Hepatocyte (in vitro differentiated cells): ENCODE results near the gene GALNT14. TPM values are rescaled to one million over a fixed set of nuclear protein-coding genes. Genes with fewer than 3 reads are reported as not detected.

ENCODE experiments used
- DNase-seq: peaks from one replicate; pipeline ENCODE4 v3.0.0-alpha.2; 2016; ENCODE audit warnings: low spot score
- H2AFZ ChIP-seq: fragments of 200-600 bp; sonication (generic); 2 replicates; pipeline ENCODE4 v1.6.0; 2016; ENCODE audit warnings: antibody characterized with exemption, mild to moderate bottlenecking
- H3K27ac ChIP-seq: fragments of 200-600 bp; sonication (generic); 2 replicates; pipeline ENCODE4 v1.5.1; 2016; ENCODE audit warnings: mild to moderate bottlenecking
- H3K27me3 ChIP-seq: fragments of 200-600 bp; sonication (generic); 2 replicates; pipeline ENCODE4 v1.6.1; 2016
- H3K36me3 ChIP-seq: fragments of 200-600 bp; sonication (generic); replicated peaks from 2 replicates; pipeline ENCODE4 v1.5.1; 2016; ENCODE audit warnings: low read depth; ENCODE audit not compliant: insufficient read depth
- H3K4me1 ChIP-seq: fragments of 200-600 bp; sonication (generic); 2 replicates; pipeline ENCODE4 v1.5.1; 2016; ENCODE audit warnings: mild to moderate bottlenecking, moderate library complexity; ENCODE audit not compliant: insufficient read depth
- H3K4me2 ChIP-seq: fragments of 200-600 bp; sonication (generic); 2 replicates; pipeline ENCODE4 v1.6.0; 2016
- H3K4me3 ChIP-seq: fragments of 200-600 bp; sonication (generic); 2 replicates; pipeline ENCODE4 v1.5.1; 2016; ENCODE audit warnings: mild to moderate bottlenecking
- H3K79me2 ChIP-seq: fragments of 200-600 bp; sonication (generic); 2 replicates; pipeline ENCODE4 v1.6.0; 2017; ENCODE audit warnings: mild to moderate bottlenecking
- H3K9me2 ChIP-seq: fragments of 200-600 bp; sonication (generic); replicated peaks from 2 replicates; pipeline ENCODE4 v1.6.0; 2017; ENCODE audit warnings: mild to moderate bottlenecking; ENCODE audit not compliant: insufficient read depth
- H3K9me3 ChIP-seq: fragments of 200-600 bp; sonication (generic); 2 replicates; pipeline ENCODE4 v1.5.1; 2016; ENCODE audit warnings: low read depth, mild to moderate bottlenecking
- H4K20me1 ChIP-seq: fragments of 200-600 bp; sonication (generic); 2 replicates; pipeline ENCODE4 v1.6.0; 2016; ENCODE audit warnings: mild to moderate bottlenecking; ENCODE audit not compliant: insufficient read depth, poor library complexity, severe bottlenecking
- CTCF ChIP-seq: fragments of 200-600 bp; sonication (generic); IDR thresholded peaks from 2 replicates; pipeline ENCODE4 v1.5.1; 2016; ENCODE audit warnings: antibody characterized with exemption, mild to moderate bottlenecking; ENCODE audit not compliant: poor library complexity
- EZH2 ChIP-seq: fragments of 200-600 bp; sonication (generic); IDR thresholded peaks from 2 replicates; pipeline ENCODE4 v1.6.1; 2016; ENCODE audit warnings: antibody characterized with exemption, mild to moderate bottlenecking, borderline replicate concordance
- EZH2phosphoT487 ChIP-seq: fragments of 200-600 bp; sonication (generic); IDR thresholded peaks from one replicate; pipeline ENCODE4 v1.6.1; 2018; ENCODE audit warnings: antibody characterized with exemption, mild to moderate bottlenecking, low read depth, moderate library complexity; ENCODE audit not compliant: unreplicated experiment, severe bottlenecking
- WGBS: methylation state at CpG from one replicate; pipeline ENCODE4 v1.1.6; 2016; ENCODE audit warnings: low lambda C conversion rate; ENCODE audit errors: missing lambda C conversion rate; 5-methylcytosine and 5-hydroxymethylcytosine counted together
- polyA plus RNA-seq: library from polyadenylated mRNA; unstranded; fragments of >200 nt; fragmentation: Nextera tagmentation; extraction: Ambion mirVana; gene quantifications from 2 replicates; pipeline ENCODE4 v1.2.1, GENCODE V29; 2016
- total RNA-seq: library from RNA; depleted of rRNA; stranded (reverse); fragments of >200 nt; gene quantifications from 2 replicates; pipeline ENCODE4 v1.2.3, GENCODE V29; 2014

GALNT14 gene
- total and polyA plus RNA-seq, 2 experiments from 2014 or later = 2.2 to 2.9 TPM

GRCh38 chr2:31110998-31111397, 27.2 kb downstream of the GALNT14 start:
- Histone ChIP-seq H3K79me2 (no peaks in the 10 kb centered on the region), H3K27me3 (no peaks in the 10 kb centered on the region), H2AFZ (no peak overlapping the region), H3K4me2 (no peak overlapping the region), H3K9me2 (no peaks in the 10 kb centered on the region), H3K4me1 (no peaks in the 10 kb centered on the region), H3K27ac (no peak overlapping the region), H4K20me1 (no peaks in the 10 kb centered on the region), H3K4me3 (no peak overlapping the region), H3K9me3 (no peaks in the 10 kb centered on the region), H3K36me3 (no peaks in the 10 kb centered on the region)
- WGBS = 74% methylated on average over 3 of the region's 3 CpGs
- no peak for DNase-seq
- TF ChIP-seq EZH2phosphoT487 (no peak), CTCF (no peak), EZH2 (no peak)

GRCh38 chr2:31110431-31110830, 27.8 kb downstream of the GALNT14 start:
- no peaks in the 10 kb centered on the region for H3K36me3 ChIP-seq
- no peaks in the 10 kb centered on the region for H3K79me2 ChIP-seq
- TF ChIP-seq EZH2phosphoT487 = no peak
- no peak for TF ChIP-seq EZH2
- no peak for TF ChIP-seq CTCF
- H3K4me1 ChIP-seq = no peaks in the 10 kb centered on the region
- no peaks in the 10 kb centered on the region for H4K20me1 ChIP-seq
- no peak for DNase-seq
- no peaks in the 10 kb centered on the region for H3K9me2 ChIP-seq
- H3K27me3 ChIP-seq = no peaks in the 10 kb centered on the region
- H3K4me3 ChIP-seq = no peak overlapping the region
- WGBS = 81% methylated on average over 3 of the region's 3 CpGs
- no peak overlapping the region for H3K4me2 ChIP-seq
- no peaks in the 10 kb centered on the region for H3K9me3 ChIP-seq
- no peak overlapping the region for H2AFZ ChIP-seq
- H3K27ac ChIP-seq = no peak overlapping the region

GRCh38 chr2:31109633-31110192, 28.5 kb downstream of the GALNT14 start:
- Histone ChIP-seq H4K20me1 (no peaks in the 10 kb centered on the region), H2AFZ (no peak overlapping the region), H3K4me2 (no peak overlapping the region), H3K27me3 (no peaks in the 10 kb centered on the region), H3K79me2 (no peaks in the 10 kb centered on the region), H3K27ac (no peak overlapping the region), H3K4me3 (no peak overlapping the region), H3K36me3 (no peaks in the 10 kb centered on the region), H3K4me1 (no peaks in the 10 kb centered on the region), H3K9me3 (no peaks in the 10 kb centered on the region), H3K9me2 (no peaks in the 10 kb centered on the region)
- TF ChIP-seq EZH2 = no peak
- no peak for TF ChIP-seq EZH2phosphoT487
- TF ChIP-seq CTCF = no peak
- 91% methylated on average over 8 of the region's 8 CpGs for WGBS
- no peak for DNase-seq
